NCI-H2029 treated with DMSO at 0.1 percent for 48 hours (cell line): ENCODE data around the gene NATD1.

Experiments used
- DNase-seq: peaks from one replicate; lab custom pipeline; 2025; lab: John Stamatoyannopoulos, UW

NATD1 gene

DNA sequence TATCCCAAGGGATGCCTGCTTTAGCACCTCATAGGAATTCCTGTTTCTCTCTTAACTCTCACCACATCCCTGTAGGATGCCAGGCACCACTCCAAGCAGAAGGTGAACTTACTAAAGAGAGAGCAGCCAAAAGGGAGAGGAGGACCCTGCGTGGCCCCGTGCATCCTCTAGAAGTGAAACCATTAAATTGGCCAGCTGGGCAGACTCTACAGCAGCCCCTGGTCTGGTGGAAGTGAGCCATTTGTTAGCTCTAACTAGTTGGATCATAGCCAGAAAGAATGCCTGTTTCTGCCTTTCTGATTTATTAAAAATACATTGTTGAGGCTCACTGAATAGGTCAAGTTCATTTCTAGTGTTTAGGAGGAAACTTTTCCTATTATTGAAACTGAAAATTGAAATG is 61.5 kb downstream of the NATD1 start:
- no peak for DNase-seq

DNA sequence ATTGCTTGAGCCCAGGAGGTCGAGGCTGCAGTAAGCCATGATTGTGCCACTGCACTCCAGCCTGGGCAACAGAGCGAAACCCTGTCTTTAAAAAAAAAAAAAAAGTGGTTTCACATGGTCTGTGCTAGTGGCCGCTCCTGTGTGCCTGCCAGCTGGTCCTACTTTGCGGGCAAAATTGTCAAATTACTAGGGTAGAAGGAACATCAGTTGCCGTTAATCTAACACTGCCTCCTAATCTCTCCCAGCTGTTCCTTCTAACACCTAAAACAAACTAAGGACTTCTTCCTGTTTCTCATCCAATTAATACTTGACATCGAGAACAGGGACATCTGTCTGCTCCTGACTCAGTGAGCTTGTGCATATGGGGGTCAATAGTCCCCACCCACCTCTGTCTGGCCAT is 63.1 kb downstream of the NATD1 start:
- no peak for DNase-seq

DNA sequence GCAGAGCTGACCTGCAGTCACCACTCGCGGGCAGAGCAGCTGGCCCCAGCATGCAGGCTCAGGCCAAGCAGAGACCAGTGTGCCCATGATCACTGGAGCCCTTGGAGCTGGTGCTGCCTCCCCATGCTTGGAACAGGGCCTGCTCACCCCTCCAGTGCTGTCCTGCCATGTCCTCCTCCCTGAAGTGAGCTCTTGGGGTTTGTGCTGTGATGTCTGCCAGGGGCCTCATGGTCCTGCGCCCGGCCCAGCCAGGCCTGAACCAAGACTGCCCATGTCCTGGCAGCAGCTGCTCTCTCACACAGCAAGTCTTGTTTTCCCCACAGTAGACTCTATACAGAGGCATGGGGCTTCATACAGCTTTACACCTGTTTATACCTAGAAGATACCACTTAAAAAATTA is 63.8 kb downstream of the NATD1 start:
- no peak for DNase-seq
